Ascending aorta (tissue), 2 donors: ENCODE measurements around the gene HSPA9. TPM values are rescaled to one million over a fixed set of nuclear protein-coding genes. Genes with fewer than 3 reads are reported as not detected.

Experiments used
- DNase-seq, 2 donors: peaks; one replicate each; pipeline ENCODE4 v3.0.0-alpha.2; 2019; ENCODE audit warnings: low spot score in 2 of 2
- H3K27ac ChIP-seq, 2 donors: fragments of 200-600 bp; sonication (generic); one replicate each; pipeline ENCODE4 v1.5.1; 2016 to 2017; ENCODE audit warnings: mild to moderate bottlenecking in 1 of 2
- H3K27me3 ChIP-seq: fragments of 200-600 bp; sonication (generic); one replicate; pipeline ENCODE4 v1.5.1; 2017
- H3K36me3 ChIP-seq, 2 donors: fragments of 200-600 bp; sonication (generic); one replicate each; pipeline ENCODE4 v1.5.1; 2016
- H3K4me1 ChIP-seq, 2 donors: fragments of 200-600 bp; sonication (generic); one replicate each; pipeline ENCODE4 v1.5.1; 2016 to 2017; ENCODE audit warnings: mild to moderate bottlenecking in 1 of 2
- H3K4me3 ChIP-seq, 2 donors: fragments of 200-600 bp; sonication (generic); one replicate each; pipeline ENCODE4 v1.5.1; 2016 to 2017; ENCODE audit warnings: mild to moderate bottlenecking in 1 of 2
- H3K9me3 ChIP-seq, 2 donors: fragments of 200-600 bp; sonication (generic); one replicate each; pipeline ENCODE4 v1.5.1; 2016
- CTCF ChIP-seq, 3 experiments: fragments of 200-600 bp in 2 of 3; fragments of 450-650 bp in 1 of 3; sonication (generic) in 2 of 3; IDR thresholded peaks; one replicate each; pipeline ENCODE4 v1.5.1; 2016 to 2019; ENCODE audit warnings: antibody characterized with exemption in 3 of 3, mild to moderate bottlenecking in 1 of 3, moderate library complexity in 1 of 3
- intact Hi-C: fragments of 100-400 bp; cut with DNase I; formaldehyde crosslinking; loops from one replicate; pipeline ENCODE4 v1.15.1; 2023
- total RNA-seq: library from RNA; depleted of rRNA; stranded (reverse); fragments of >200 nt; gene quantifications from one replicate; pipeline ENCODE4 v1.1.0, GENCODE V29; 2016

Gene HSPA9
- 75.5 TPM for total RNA-seq

- Histone ChIP-seq H3K4me3 (peak within 1 kb of the TSS; percentile 89 to 90), H3K36me3 (peaks cover 28 to 32% of the 10 kb centered on the region in 2 donors), H3K27ac (peak within 1 kb of the TSS; percentile 97 to 99), H3K9me3 (no peaks in the 10 kb centered on the region), H3K4me1 (peaks cover 5 to 15% of the 10 kb centered on the region in 2 donors), H3K27me3 (no peaks in the 10 kb centered on the region)
- intact Hi-C loops: loop anchor here (1.0 to 10.0 kb wide), 5 partner anchors 32 to 767 kb away; partner anchors contain the start of genes EGR1, ETF1 and SIL1
- peak in 1 of 3 experiments; percentile 11 for TF ChIP-seq CTCF (IDR thresholded peaks at IDR 0.05)
- peak; percentile 96 to 100 for DNase-seq
Observed at GRCh38 chr5:138575194-138576015, at the start of gene HSPA9. Gene HSPA9 (minus strand): TSS chr5:138575401. CDS start chr5:138575318, 83 bp downstream.

- Histone ChIP-seq H3K27ac (no peak overlapping the region), H3K9me3 (no peaks in the 10 kb centered on the region)
- DNase-seq: no peak
Observed at GRCh38 chr5:138623053-138623452, 47.9 kb upstream of the HSPA9 start.

GRCh38 chr5:138622051-138622450 lies 46.9 kb upstream of the HSPA9 start:
- Histone ChIP-seq H3K27me3 (no peaks in the 10 kb centered on the region), H3K27ac (no peak overlapping the region), H3K4me3 (no peak overlapping the region), H3K4me1 (no peaks in the 10 kb centered on the region), H3K36me3 (no peaks in the 10 kb centered on the region), H3K9me3 (no peaks in the 10 kb centered on the region)
- no peak for DNase-seq
- intact Hi-C loops: no loop called here
- TF ChIP-seq CTCF (IDR thresholded peaks at IDR 0.05): no peak

More at GRCh38 chr5:138623053-138623452, 47.9 kb upstream of the HSPA9 start:
- no peaks in the 10 kb centered on the region for H3K4me1 ChIP-seq
- intact Hi-C loops: no loop called here
- H3K4me3 ChIP-seq: no peak overlapping the region
- H3K36me3 ChIP-seq: no peaks in the 10 kb centered on the region
- no peaks in the 10 kb centered on the region for H3K27me3 ChIP-seq
- no peak for TF ChIP-seq CTCF (IDR thresholded peaks at IDR 0.05)

GRCh38 chr5:138620663-138621224 lies 45.5 kb upstream of the HSPA9 start:
- TF ChIP-seq CTCF (IDR thresholded peaks at IDR 0.05): no peak
- Histone ChIP-seq H3K9me3 (no peaks in the 10 kb centered on the region), H3K4me1 (no peaks in the 10 kb centered on the region), H3K27me3 (no peaks in the 10 kb centered on the region), H3K4me3 (no peak overlapping the region), H3K36me3 (no peaks in the 10 kb centered on the region), H3K27ac (no peak overlapping the region)
- DNase-seq: no peak
- intact Hi-C loops: no loop called here

- Histone ChIP-seq H3K27ac (no peak overlapping the region), H3K4me1 (peaks cover 0 to 2% of the 10 kb centered on the region in 2 donors), H3K9me3 (no peaks in the 10 kb centered on the region), H3K27me3 (no peaks in the 10 kb centered on the region), H3K36me3 (no peaks in the 10 kb centered on the region), H3K4me3 (no peak overlapping the region)
- no peak for DNase-seq
- intact Hi-C loops: no loop called here
- TF ChIP-seq CTCF (IDR thresholded peaks at IDR 0.05): no peak
Observed at GRCh38 chr5:138616508-138616907, 41.3 kb upstream of the HSPA9 start.
